GM13976 (cell line): ENCODE data around the gene ASB17.
"Not testable (repeated sequence)": the region's sequence is repeated elsewhere in the genome, so short reads cannot be mapped to it uniquely, and the experiment has no call there.

Source experiments
- DNase-seq: peaks from one replicate; pipeline ENCODE4 v3.0.0; 2012; ENCODE audit warnings: low spot score
- in situ Hi-C: fragments of 300-500 bp; cut with MboI; formaldehyde crosslinking; loops from one replicate; pipeline ENCODE4 v1.12.0; 2022; ENCODE audit warnings: low sequenced_read_pairs, mixed read lengths, inconsistent platforms; ENCODE audit not compliant: unreplicated experiment
- TF ChIP-seq, protein P1 (sequence below): IDR thresholded peaks from 2 replicates; pipeline ENCODE4 v1.5.1; 2012; ENCODE audit warnings: borderline replicate concordance, mild to moderate bottlenecking; ENCODE audit not compliant: insufficient read depth; ENCODE audit errors: extremely low read depth, missing control alignments, control extremely low read depth

Gene ASB17

GRCh38 chr1:75954586-75954985 is 22.4 kb upstream of the ASB17 start:
- DNase-seq, result no peak
- in situ Hi-C loops, result no loop called here
- TF ChIP-seq, protein P1, sequence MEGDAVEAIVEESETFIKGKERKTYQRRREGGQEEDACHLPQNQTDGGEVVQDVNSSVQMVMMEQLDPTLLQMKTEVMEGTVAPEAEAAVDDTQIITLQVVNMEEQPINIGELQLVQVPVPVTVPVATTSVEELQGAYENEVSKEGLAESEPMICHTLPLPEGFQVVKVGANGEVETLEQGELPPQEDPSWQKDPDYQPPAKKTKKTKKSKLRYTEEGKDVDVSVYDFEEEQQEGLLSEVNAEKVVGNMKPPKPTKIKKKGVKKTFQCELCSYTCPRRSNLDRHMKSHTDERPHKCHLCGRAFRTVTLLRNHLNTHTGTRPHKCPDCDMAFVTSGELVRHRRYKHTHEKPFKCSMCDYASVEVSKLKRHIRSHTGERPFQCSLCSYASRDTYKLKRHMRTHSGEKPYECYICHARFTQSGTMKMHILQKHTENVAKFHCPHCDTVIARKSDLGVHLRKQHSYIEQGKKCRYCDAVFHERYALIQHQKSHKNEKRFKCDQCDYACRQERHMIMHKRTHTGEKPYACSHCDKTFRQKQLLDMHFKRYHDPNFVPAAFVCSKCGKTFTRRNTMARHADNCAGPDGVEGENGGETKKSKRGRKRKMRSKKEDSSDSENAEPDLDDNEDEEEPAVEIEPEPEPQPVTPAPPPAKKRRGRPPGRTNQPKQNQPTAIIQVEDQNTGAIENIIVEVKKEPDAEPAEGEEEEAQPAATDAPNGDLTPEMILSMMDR, result no peak

DNA sequence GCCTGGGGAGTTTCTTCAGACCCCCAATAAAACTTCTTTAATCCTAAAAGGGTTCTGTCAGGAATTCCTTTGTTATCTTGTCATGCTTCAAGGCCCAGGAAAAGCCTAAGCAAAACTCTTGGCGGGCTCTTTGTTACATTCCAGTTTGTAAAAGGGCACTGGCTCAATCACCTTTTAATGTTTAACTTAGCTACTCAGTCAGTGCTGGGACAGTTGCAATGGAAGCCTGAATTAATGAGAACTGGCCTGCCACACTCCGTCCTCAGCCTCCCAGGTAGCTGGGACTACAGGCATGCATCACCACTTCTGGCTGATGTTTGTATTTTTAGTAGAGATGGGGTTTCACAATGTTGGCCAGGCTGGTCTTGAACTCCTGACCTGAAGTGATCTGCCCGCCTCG is 21.3 kb upstream of the ASB17 start:
- TF ChIP-seq, protein P1, result no peak
- in situ Hi-C loops, result no loop called here
- no peak for DNase-seq

GRCh38 chr1:75952016-75952415 is 19.8 kb upstream of the ASB17 start:
- DNase-seq, result no peak
- TF ChIP-seq, protein P1, result no peak
- in situ Hi-C loops, result no loop called here

- TF ChIP-seq, protein P1, result no peak
- in situ Hi-C loops, result no loop called here
Observed at GRCh38 chr1:75950176-75950575, 18.0 kb upstream of the ASB17 start.

DNA sequence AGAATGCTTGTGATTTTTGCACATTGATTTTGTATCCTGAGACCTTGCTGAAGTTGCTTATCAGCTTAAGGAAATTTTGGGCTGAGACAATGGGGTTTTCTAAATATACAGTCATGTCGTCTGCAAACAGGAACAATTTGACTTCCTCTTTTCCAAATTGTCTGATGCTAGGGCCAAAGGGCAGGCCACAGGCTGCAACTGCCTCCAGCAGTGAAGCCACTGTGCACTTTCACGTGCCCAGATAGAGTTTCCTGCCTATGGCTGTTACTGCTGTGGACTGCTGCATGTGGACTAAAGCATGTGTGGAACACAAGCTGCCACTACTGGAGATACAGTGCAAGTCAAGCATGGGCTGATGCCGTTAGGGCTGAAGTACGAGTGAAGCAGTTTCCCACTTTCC is 10.8 kb upstream of the ASB17 start:
- in situ Hi-C loops, DNase-seq: not testable (repeated sequence)

More at GRCh38 chr1:75950176-75950575, 18.0 kb upstream of the ASB17 start:
- no peak for DNase-seq

DNA sequence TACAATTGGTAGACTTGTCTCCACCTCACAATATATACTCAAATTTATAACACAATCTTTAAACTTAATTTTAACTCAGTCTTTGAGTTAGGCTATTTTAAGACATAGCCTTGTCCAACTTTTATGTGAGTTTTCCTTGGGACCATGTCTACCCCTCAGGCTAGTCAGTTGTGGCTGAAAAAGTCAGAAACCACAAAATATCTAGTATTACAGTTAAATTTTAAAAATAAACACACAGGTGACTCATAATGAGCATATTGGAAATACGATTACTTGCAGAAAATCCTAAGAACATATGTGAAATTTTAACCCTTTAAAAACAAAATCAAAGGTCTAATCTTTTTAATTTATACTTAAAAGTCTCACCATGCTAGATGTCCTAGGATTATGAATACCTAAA is 4.8 kb upstream of the ASB17 start:
- TF ChIP-seq, protein P1, result no peak
- in situ Hi-C loops, result no loop called here
- no peak for DNase-seq

GRCh38 chr1:75922698-75923097 is 9.5 kb downstream of the ASB17 start:
- DNase-seq, result no peak
- in situ Hi-C loops, result no loop called here
- TF ChIP-seq, protein P1, result no peak
